ENCODE results near the gene KCTD11. TPM values are rescaled to one million over a fixed set of nuclear protein-coding genes. Genes with fewer than 3 reads are reported as not detected.
A peak's percentile ranks its signal among the peaks of the same experiment; 100 is the strongest.
"Not testable (repeated sequence)": the region's sequence is repeated elsewhere in the genome, so short reads cannot be mapped to it uniquely, and the experiment has no call there.

The KCTD11 gene
- total RNA-seq, 1 experiment from 2014 or later: 5.0 TPM

GRCh38 chr17:7332600-7333069 lies 19.3 kb upstream of the KCTD11 start:
- H3K4me3 ChIP-seq, H3K9me3 ChIP-seq, H3K27me3 ChIP-seq, H3K36me3 ChIP-seq, DNase-seq: not testable (repeated sequence)

- Histone ChIP-seq H3K4me3 (no peak overlapping the region), H3K27me3 (no peaks in the 10 kb centered on the region), H3K36me3 (no peaks in the 10 kb centered on the region), H3K9me3 (no peaks in the 10 kb centered on the region)
- DNase-seq: no peak
These were observed 16.9 kb upstream of the KCTD11 start for GRCh38 chr17:7334938-7335538.

GRCh38 chr17:7335765-7336164 lies 16.2 kb upstream of the KCTD11 start:
- not testable (repeated sequence) for H3K27me3 ChIP-seq, H3K36me3 ChIP-seq, H3K9me3 ChIP-seq, DNase-seq, H3K4me3 ChIP-seq

- DNase-seq: no peak
- Histone ChIP-seq H3K36me3 (no peaks in the 10 kb centered on the region), H3K27me3 (no peaks in the 10 kb centered on the region), H3K4me3 (no peak within 1 kb of the TSS), H3K9me3 (no peaks in the 10 kb centered on the region)
These were observed 15.5 kb upstream of the KCTD11 start, which contains the start of gene ACAP1 for GRCh38 chr17:7336240-7337175. Gene ACAP1 (plus strand): TSS chr17:7336529. CDS start chr17:7336735, 206 bp downstream.

- not testable (repeated sequence) for DNase-seq, H3K27me3 ChIP-seq, H3K9me3 ChIP-seq, H3K4me3 ChIP-seq, H3K36me3 ChIP-seq
These were observed 14.4 kb upstream of the KCTD11 start for GRCh38 chr17:7337600-7337999.

- no peak for DNase-seq
- no peaks in the 10 kb centered on the region for H3K27me3 ChIP-seq
- H3K9me3 ChIP-seq: no peaks in the 10 kb centered on the region
- no peak overlapping the region for H3K4me3 ChIP-seq
- H3K36me3 ChIP-seq: no peaks in the 10 kb centered on the region
These were observed 11.8 kb upstream of the KCTD11 start for GRCh38 chr17:7340179-7340578.

GRCh38 chr17:7341842-7342241 lies 10.1 kb upstream of the KCTD11 start:
- Histone ChIP-seq H3K27me3 (no peaks in the 10 kb centered on the region), H3K9me3 (no peaks in the 10 kb centered on the region), H3K4me3 (no peak overlapping the region), H3K36me3 (no peaks in the 10 kb centered on the region)
- DNase-seq: no peak

GRCh38 chr17:7343250-7343649 lies 8.7 kb upstream of the KCTD11 start:
- Histone ChIP-seq H3K4me3 (no peak overlapping the region), H3K36me3 (no peaks in the 10 kb centered on the region), H3K9me3 (no peaks in the 10 kb centered on the region), H3K27me3 (no peaks in the 10 kb centered on the region)
- DNase-seq: no peak

GRCh38 chr17:7346761-7347614 lies 5.0 kb upstream of the KCTD11 start:
- no peaks in the 10 kb centered on the region for H3K9me3 ChIP-seq
- no peaks in the 10 kb centered on the region for H3K36me3 ChIP-seq
- no peak overlapping the region for H3K4me3 ChIP-seq
- DNase-seq: no peak
- no peaks in the 10 kb centered on the region for H3K27me3 ChIP-seq

GRCh38 chr17:7347630-7348477 lies 4.1 kb upstream of the KCTD11 start:
- no peaks in the 10 kb centered on the region for H3K9me3 ChIP-seq
- no peak for DNase-seq
- H3K27me3 ChIP-seq: no peaks in the 10 kb centered on the region
- H3K36me3 ChIP-seq: no peaks in the 10 kb centered on the region
- no peak overlapping the region for H3K4me3 ChIP-seq

GRCh38 chr17:7348478-7349242 lies 3.3 kb upstream of the KCTD11 start:
- Histone ChIP-seq H3K4me3 (no peak overlapping the region), H3K9me3 (no peaks in the 10 kb centered on the region), H3K36me3 (no peaks in the 10 kb centered on the region), H3K27me3 (no peaks in the 10 kb centered on the region)
- DNase-seq: no peak

- Histone ChIP-seq H3K27me3 (no peaks in the 10 kb centered on the region), H3K9me3 (no peaks in the 10 kb centered on the region), H3K4me3 (peak overlapping the region; percentile 82), H3K36me3 (no peaks in the 10 kb centered on the region)
- no peak for DNase-seq
These were observed 534 bp downstream of the KCTD11 start for GRCh38 chr17:7352503-7352889.

- DNase-seq: no peak
- Histone ChIP-seq H3K27me3 (no peaks in the 10 kb centered on the region), H3K36me3 (no peaks in the 10 kb centered on the region), H3K4me3 (peak overlapping the region; percentile 82; the same call in 1 of the 2 replicates), H3K9me3 (no peaks in the 10 kb centered on the region)
These were observed 1.1 kb downstream of the KCTD11 start for GRCh38 chr17:7352910-7353635.

GRCh38 chr17:7354262-7354843 lies 2.4 kb downstream of the KCTD11 start:
- H3K4me3 ChIP-seq: no peak overlapping the region

GRCh38 chr17:7355053-7355452 lies 3.1 kb downstream of the KCTD11 start, which contains the start of gene TMEM95:
Gene TMEM95 (plus strand): TSS chr17:7355156. CDS start chr17:7355205, 49 bp downstream.
- H3K4me3 ChIP-seq: no peak within 1 kb of the TSS
- no peaks in the 10 kb centered on the region for H3K36me3 ChIP-seq
- no peak for DNase-seq
- no peaks in the 10 kb centered on the region for H3K27me3 ChIP-seq
- no peaks in the 10 kb centered on the region for H3K9me3 ChIP-seq

More at GRCh38 chr17:7354262-7354843, 2.4 kb downstream of the KCTD11 start:
- no peak for DNase-seq
- Histone ChIP-seq H3K27me3 (no peaks in the 10 kb centered on the region), H3K9me3 (no peaks in the 10 kb centered on the region), H3K36me3 (no peaks in the 10 kb centered on the region)
